SK-N-SH treated with all-trans-retinoic acid at 6 μM for 48 hours (cell line): ENCODE results near the gene EPHB2.

Experiments used
- ARNTL ChIP-seq: fragments of 450-650 bp; formaldehyde crosslinking; IDR thresholded peaks from 2 replicates; pipeline ENCODE4 v1.5.0; 2020; ENCODE audit warnings: low read depth, mild to moderate bottlenecking, moderate library complexity, borderline replicate concordance
- CREB5 ChIP-seq: fragments of 250-450 bp; sonication (Bioruptor Pico); IDR thresholded peaks from 2 replicates; pipeline ENCODE4 v1.5.1; 2020; ENCODE audit warnings: low read depth, mild to moderate bottlenecking, moderate library complexity
- OSR1 ChIP-seq: fragments of 250-450 bp; sonication (Bioruptor Pico); IDR thresholded peaks from 2 replicates; pipeline ENCODE4 v1.8.0; 2022; ENCODE audit warnings: moderate library complexity, mild to moderate bottlenecking, inconsistent platforms
- PATZ1 ChIP-seq: fragments of 250-450 bp; sonication (Bioruptor Pico); IDR thresholded peaks from 2 replicates; pipeline ENCODE4 v1.8.0; 2020; ENCODE audit warnings: mild to moderate bottlenecking, moderate library complexity, borderline replicate concordance
- TOX ChIP-seq: fragments of 250-450 bp; sonication (Bioruptor Pico); IDR thresholded peaks from 2 replicates; pipeline ENCODE4 v1.8.0; 2021; ENCODE audit warnings: mild to moderate bottlenecking, moderate library complexity, borderline replicate concordance
- ZNF8 ChIP-seq: fragments of 450-650 bp; formaldehyde crosslinking; IDR thresholded peaks from 2 replicates; pipeline ENCODE4 v1.5.0; 2020; ENCODE audit warnings: mild to moderate bottlenecking, moderate library complexity

GRCh38 chr1:22879445-22879844, 168.8 kb downstream of the EPHB2 start:
- no peak for TF ChIP-seq OSR1 (CRISPR knock-in tag)
- no peak for TF ChIP-seq ZNF8 (CRISPR knock-in tag)
- no peak for TF ChIP-seq TOX (CRISPR knock-in tag)
- no peak for TF ChIP-seq PATZ1
- no peak for TF ChIP-seq CREB5 (CRISPR knock-in tag)
- no peak for TF ChIP-seq ARNTL
